Measurements from ENCODE around the gene PLCB4. TPM values are rescaled to one million over a fixed set of nuclear protein-coding genes. Genes with fewer than 3 reads are reported as not detected.

PLCB4 gene
- total RNA-seq, 4 donors from 2014 or later: 2.3 to 3.9 (median 3.3) TPM

GRCh38 chr20:9078826-9079731 is 10.2 kb downstream of the PLCB4 start:
- TF ChIP-seq POLR2A (IDR thresholded peaks at IDR 0.05) (no peak), CTCF (IDR thresholded peaks at IDR 0.05 in 4 of 5, conservative IDR thresholded peaks at IDR 0.05 in 1 of 5) (no peak)
- no peaks in the 10 kb centered on the region for H3K36me3 ChIP-seq
- no peaks in the 10 kb centered on the region for H3K9me3 ChIP-seq
- peaks cover 7 to 10% of the 10 kb centered on the region in 2 donors for H3K4me1 ChIP-seq
- H3K4me3 ChIP-seq: no peak overlapping the region
- no peak for ATAC-seq
- DNase-seq: no peak
- intact Hi-C loops (cut with DNase I; ENCODE audit: low total_unique reads) (no loop called here), in situ Hi-C loops (cut with MboI; ENCODE audit: low sequenced_read_pairs in 4 of 4) (no loop called here)
- no peak overlapping the region for H3K27ac ChIP-seq
- no peaks in the 10 kb centered on the region for H3K27me3 ChIP-seq

GRCh38 chr20:9081423-9081966 is 12.6 kb downstream of the PLCB4 start:
- in situ Hi-C loops (cut with MboI; ENCODE audit: low sequenced_read_pairs in 4 of 4): no loop called here

DNA sequence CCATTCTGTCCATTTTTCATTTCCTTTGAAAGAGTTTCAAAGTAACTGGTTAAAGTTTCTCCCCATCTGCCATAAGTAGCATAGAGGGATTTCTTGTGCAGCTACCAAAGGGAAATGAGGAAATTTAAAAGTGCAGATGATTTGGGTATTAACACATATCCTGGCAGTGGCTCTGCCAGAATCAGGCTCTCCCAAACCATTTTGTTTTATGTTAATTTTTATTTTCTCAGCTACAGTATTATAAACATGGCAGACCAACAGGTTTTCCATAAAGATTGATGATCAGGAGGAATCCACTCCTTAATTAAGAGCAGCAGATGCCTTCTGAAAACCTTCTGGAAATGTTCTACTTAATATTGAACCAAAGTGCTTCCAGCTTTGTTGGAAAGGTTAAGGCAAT is 13.9 kb downstream of the PLCB4 start:
- peak overlapping the region in 1 of 4 donors; percentile 3 for H3K27ac ChIP-seq
- H3K36me3 ChIP-seq: no peaks in the 10 kb centered on the region
- ATAC-seq (no peak), DNase-seq (no peak)
- H3K4me1 ChIP-seq: peaks cover 0 to 10% of the 10 kb centered on the region in 2 donors
- no peak overlapping the region for H3K4me3 ChIP-seq
- no peaks in the 10 kb centered on the region for H3K9me3 ChIP-seq
- no peak for TF ChIP-seq POLR2A (IDR thresholded peaks at IDR 0.05)
- TF ChIP-seq CTCF (IDR thresholded peaks at IDR 0.05 in 4 of 5, conservative IDR thresholded peaks at IDR 0.05 in 1 of 5): no peak
- in situ Hi-C loops (cut with MboI; ENCODE audit: low sequenced_read_pairs in 4 of 4): no loop called here
- intact Hi-C loops (cut with DNase I; ENCODE audit: low total_unique reads): no loop called here
- no peaks in the 10 kb centered on the region for H3K27me3 ChIP-seq

More at GRCh38 chr20:9081423-9081966, 12.6 kb downstream of the PLCB4 start:
- TF ChIP-seq POLR2A (IDR thresholded peaks at IDR 0.05) (no peak), CTCF (IDR thresholded peaks at IDR 0.05 in 4 of 5, conservative IDR thresholded peaks at IDR 0.05 in 1 of 5) (no peak)
- Histone ChIP-seq H3K27ac (no peak overlapping the region), H3K27me3 (no peaks in the 10 kb centered on the region), H3K9me3 (no peaks in the 10 kb centered on the region), H3K4me1 (peaks cover 5 to 10% of the 10 kb centered on the region in 2 donors), H3K4me3 (no peak overlapping the region), H3K36me3 (no peaks in the 10 kb centered on the region)
- intact Hi-C loops (cut with DNase I; ENCODE audit: low total_unique reads): no loop called here
- ATAC-seq (no peak), DNase-seq (no peak)

GRCh38 chr20:9087531-9088217 is 18.8 kb downstream of the PLCB4 start:
- no peaks in the 10 kb centered on the region for H3K27me3 ChIP-seq
- in situ Hi-C loops (cut with MboI; ENCODE audit: low sequenced_read_pairs in 4 of 4) (no loop called here), intact Hi-C loops (cut with DNase I; ENCODE audit: low total_unique reads) (no loop called here)
- ATAC-seq: no peak
- no peak overlapping the region for H3K27ac ChIP-seq
- H3K4me3 ChIP-seq: no peak overlapping the region
- DNase-seq: no peak
- no peaks in the 10 kb centered on the region for H3K36me3 ChIP-seq
- H3K4me1 ChIP-seq: peaks cover 1 to 10% of the 10 kb centered on the region in 2 donors
- no peak for TF ChIP-seq POLR2A (IDR thresholded peaks at IDR 0.05)
- no peak for TF ChIP-seq CTCF (IDR thresholded peaks at IDR 0.05 in 4 of 5, conservative IDR thresholded peaks at IDR 0.05 in 1 of 5)
- no peaks in the 10 kb centered on the region for H3K9me3 ChIP-seq

Data from gastrocnemius medialis (tissue), 4 donors.